Purkinje cell (primary cell): ENCODE measurements around the gene NFE2L2. TPM values are rescaled to one million over a fixed set of nuclear protein-coding genes. Genes with fewer than 3 reads are reported as not detected.

ENCODE experiments used
- polyA plus RNA-seq: library from polyadenylated mRNA; unstranded; fragments of >200 nt; fragmentation: Nextera tagmentation; gene quantifications from 2 replicates; pipeline ENCODE4 v1.2.1, GENCODE V29; 2014

NFE2L2 gene
- polyA plus RNA-seq: 24.9 and 29.8 TPM in 2 replicates

DNA sequence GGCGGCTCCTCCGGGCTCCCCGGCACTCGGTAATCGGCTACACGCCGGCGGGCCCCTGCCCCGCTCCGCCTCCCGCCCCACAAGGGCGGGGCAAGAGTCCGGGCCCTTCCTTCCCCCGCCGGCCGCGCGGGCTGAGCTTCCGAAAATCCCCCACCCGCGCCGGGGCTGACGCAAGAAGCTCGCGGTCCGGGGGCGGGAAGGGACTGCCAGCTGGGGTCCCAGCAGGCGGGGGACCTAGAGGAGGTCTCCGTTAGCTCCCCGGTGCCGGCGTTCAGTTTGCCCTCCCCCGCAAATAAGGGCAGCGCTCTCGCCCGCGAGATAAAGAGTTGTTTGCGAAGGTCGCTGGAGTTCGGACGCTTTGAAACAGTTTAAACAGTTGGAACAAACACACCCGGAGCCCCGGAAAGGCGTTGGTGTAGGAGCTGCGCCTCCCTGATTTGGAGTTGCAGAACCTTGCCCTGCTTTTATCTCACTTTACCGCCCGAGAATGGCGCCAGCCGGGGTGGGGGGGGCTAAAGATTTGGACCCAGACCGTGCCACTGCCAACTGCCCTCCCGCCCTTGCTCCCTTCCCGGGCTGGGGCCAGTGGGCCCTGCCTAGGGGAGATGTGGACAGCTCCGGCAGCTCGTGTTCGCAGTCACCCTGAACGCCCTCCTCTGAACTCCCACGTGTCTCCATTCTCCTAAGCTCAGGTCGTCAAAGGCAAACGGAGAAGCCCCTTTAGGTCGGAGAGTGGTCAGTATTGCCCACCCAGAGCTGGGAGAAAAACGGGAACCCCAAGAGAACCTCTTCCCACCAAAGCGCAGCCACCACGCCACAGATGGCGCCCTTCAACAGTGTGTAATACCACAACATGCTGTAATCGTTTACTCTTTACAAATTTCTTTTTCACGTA is at the start of gene NFE2L2:
Gene NFE2L2, minus strand, starts transcription at position 35 of the 895 bp plus-strand sequence. CDS start 151 bp downstream, outside the sequence.

DNA sequence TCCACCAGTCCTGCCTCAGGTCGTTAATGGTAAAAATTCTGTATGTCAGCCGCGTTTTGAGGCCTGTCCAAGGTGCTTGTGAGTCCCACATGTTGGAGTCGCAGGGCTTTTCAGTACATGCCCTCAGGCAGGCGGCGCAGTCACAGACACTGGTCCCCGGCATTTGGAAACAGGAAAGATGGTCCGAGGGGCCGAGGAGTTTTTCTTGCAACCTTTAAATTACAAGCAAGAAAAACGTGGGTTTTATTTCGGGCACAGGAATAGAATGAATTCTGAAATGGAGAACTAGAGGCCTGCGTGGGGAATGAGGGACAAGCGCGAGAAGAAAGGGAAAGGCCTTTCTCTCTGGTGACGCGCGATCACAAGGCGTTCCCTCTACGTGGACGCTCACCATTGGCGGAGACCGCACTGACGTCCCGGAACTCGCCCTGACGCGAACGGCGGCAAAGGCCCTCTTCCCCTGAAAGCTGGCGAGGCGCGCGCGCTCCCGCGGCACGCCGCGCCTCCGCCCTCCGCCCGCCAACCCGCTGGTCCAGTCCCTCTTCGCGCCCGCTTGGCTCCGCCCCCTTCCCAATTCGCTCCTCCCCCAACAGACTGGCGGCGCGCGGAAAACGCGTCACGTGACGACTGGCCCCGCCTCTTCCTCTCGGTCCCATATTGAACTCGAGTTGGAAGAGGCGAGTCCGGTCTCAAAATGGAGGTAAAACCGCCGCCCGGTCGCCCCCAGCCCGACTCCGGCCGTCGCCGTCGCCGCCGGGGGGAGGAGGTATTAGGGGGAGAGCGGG is 52.2 kb downstream of the NFE2L2 start, which contains the start of gene HNRNPA3:
Gene HNRNPA3, plus strand, starts transcription at position 689 of the 785 bp plus-strand sequence. Its CDS starts 6 bp downstream, at position 695.

Other genes with a start within 250 kb of the NFE2L2 start
- gene HNRNPA3, start 51.9 kb downstream of the NFE2L2 start, polyA plus RNA-seq: 49.2 and 74.2 TPM in 2 replicates
- gene AGPS, start 128.0 kb upstream of the NFE2L2 start, polyA plus RNA-seq: 6.8 and 10.0 TPM in 2 replicates